ENCODE data around the gene PCDH9.
A peak's percentile ranks its signal among the peaks of the same experiment; 100 is the strongest.

PCDH9 gene

GRCh38 chr13:66513728-66514127 is 716.4 kb downstream of the PCDH9 start:
- DNase-seq (ENCODE audit: low read depth): no peak
- TF ChIP-seq CTCF (conservative IDR thresholded peaks at IDR 0.05; ENCODE audit: control insufficient read depth, insufficient read depth, low read depth, low read length): no peak
- H3K4me3 ChIP-seq (ENCODE audit: control insufficient read depth, low read depth, low read length): no peak overlapping the region

DNA sequence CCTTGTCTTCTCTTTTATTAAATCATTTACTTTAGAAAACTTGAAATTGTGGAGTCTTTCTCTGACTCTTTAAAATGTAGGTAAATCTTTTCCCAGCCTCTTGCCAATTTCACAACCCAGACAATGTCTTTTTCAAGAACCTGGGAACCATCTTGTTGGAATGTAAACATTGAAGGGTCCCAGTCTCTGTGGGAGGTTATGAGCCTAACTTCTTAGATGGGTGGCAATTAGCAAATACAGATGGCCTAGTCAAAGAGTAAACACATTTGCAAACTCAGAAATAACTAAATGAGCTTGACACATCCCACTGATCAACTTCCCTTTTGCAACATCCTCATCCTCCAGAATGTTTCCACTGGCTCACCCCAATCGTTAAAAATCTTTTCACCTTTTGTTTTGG is 721.0 kb downstream of the PCDH9 start:
- DNase-seq (ENCODE audit: low read depth): no peak
- no peak for TF ChIP-seq CTCF (conservative IDR thresholded peaks at IDR 0.05; ENCODE audit: control insufficient read depth, insufficient read depth, low read depth, low read length)
- H3K4me3 ChIP-seq (ENCODE audit: control insufficient read depth, low read depth, low read length): no peak overlapping the region

DNA sequence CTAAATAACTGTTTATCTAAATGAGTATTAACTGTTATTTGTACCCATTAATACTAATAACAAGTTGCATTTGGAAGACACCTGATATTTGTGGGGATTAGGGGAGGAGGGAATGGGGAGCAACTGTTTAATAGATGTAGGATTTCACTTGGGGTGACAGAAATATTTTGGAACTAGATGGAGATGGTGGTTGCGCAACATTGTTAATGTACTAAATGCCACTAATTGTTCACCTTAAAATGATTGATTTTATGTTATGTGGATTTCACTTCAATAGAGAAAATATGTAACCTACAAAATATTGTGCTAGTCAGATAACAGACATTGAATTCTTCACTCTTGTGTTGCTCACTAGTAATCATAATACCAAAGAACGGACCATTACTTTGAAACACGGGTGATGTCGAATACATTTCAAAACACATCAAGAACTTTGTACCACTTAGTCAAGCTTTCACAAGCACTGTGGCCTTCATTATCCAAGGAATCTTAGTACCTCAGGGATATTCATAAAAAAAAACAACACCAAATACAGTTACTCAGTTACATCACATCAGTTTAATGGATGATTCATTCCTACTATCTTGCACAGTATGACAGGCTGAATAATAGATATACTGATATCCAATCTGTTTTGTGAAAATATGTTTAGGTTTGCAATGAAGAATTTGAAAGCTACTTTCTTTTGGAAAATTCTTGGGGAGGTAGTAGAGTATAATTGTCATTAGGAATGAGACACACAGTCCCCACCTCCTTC is 721.8 kb downstream of the PCDH9 start:
- DNase-seq (ENCODE audit: low read depth): peak; percentile 22
- no peak overlapping the region for H3K4me3 ChIP-seq (ENCODE audit: control insufficient read depth, low read depth, low read length)
- TF ChIP-seq CTCF (conservative IDR thresholded peaks at IDR 0.05; ENCODE audit: control insufficient read depth, insufficient read depth, low read depth, low read length): no peak

GRCh38 chr13:66506979-66507378 is 723.2 kb downstream of the PCDH9 start:
- DNase-seq (ENCODE audit: low read depth): no peak
- H3K4me3 ChIP-seq (ENCODE audit: control insufficient read depth, low read depth, low read length): no peak overlapping the region
- no peak for TF ChIP-seq CTCF (conservative IDR thresholded peaks at IDR 0.05; ENCODE audit: control insufficient read depth, insufficient read depth, low read depth, low read length)

- peak; percentile 37 for DNase-seq (ENCODE audit: low read depth)
- no peak for TF ChIP-seq CTCF (conservative IDR thresholded peaks at IDR 0.05; ENCODE audit: control insufficient read depth, insufficient read depth, low read depth, low read length)
- H3K4me3 ChIP-seq (ENCODE audit: control insufficient read depth, low read depth, low read length): no peak overlapping the region
Observed at GRCh38 chr13:66506051-66506777, 723.9 kb downstream of the PCDH9 start.

DNA sequence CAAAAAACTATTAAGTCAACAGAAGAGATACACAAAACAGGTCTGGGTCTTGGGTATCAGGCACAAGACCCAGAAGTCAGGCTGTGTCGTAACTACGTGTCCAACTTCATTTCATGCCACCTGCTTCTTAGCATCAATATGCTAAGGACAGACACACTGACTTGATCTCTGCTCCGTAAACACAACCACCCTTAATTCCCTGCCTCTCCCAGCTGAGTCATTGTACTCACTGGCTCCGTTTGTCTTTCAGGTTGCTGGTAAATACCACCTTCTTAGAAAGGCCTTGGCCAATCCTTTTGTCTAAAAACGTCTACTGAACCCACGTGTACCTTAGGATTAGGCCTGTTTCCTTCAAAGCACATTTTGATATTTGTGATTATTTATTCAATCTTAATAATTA is 726.2 kb downstream of the PCDH9 start:
- H3K4me3 ChIP-seq (ENCODE audit: control insufficient read depth, low read depth, low read length): no peak overlapping the region
- DNase-seq (ENCODE audit: low read depth): no peak
- TF ChIP-seq CTCF (conservative IDR thresholded peaks at IDR 0.05; ENCODE audit: control insufficient read depth, insufficient read depth, low read depth, low read length): no peak
